Heart left ventricle (tissue), 16 donors: Measurements from ENCODE around the gene FAM222A. TPM values are rescaled to one million over a fixed set of nuclear protein-coding genes. Genes with fewer than 3 reads are reported as not detected.

Experiments
- ATAC-seq, 4 donors: fragments of 200-7000 bp; cut with Tn5 transposase; one replicate each; pipeline ENCODE4 v1.9.1; 2020 to 2022; ENCODE audit warnings: moderate library complexity in 4 of 4, mild to moderate bottlenecking in 3 of 4, moderate number of reproducible peaks in 1 of 4
- DNase-seq, 5 donors: peaks; one replicate each; pipeline ENCODE4 v3.0.0-alpha.2; 2020
- H3K27ac ChIP-seq, 12 donors: fragments of 200-600 bp; sonication (generic) in 4 of 12; one replicate each; pipeline versions ENCODE4 v1.5.0 to v1.8.0; 2016 to 2022; ENCODE audit warnings: mild to moderate bottlenecking in 2 of 12
- H3K27me3 ChIP-seq, 9 donors: fragments of 200-600 bp; sonication (generic) in 2 of 9; one replicate each; pipeline versions ENCODE4 v1.5.1 to v1.8.0; 2016 to 2022; ENCODE audit warnings: mild to moderate bottlenecking in 3 of 9
- H3K36me3 ChIP-seq, 9 donors: fragments of 200-600 bp; sonication (generic) in 2 of 9; one replicate each; pipeline versions ENCODE4 v1.5.0 to v1.8.0; 2018 to 2022; ENCODE audit warnings: mild to moderate bottlenecking in 2 of 9
- H3K4me1 ChIP-seq, 12 donors: fragments of 200-600 bp; sonication (generic) in 4 of 12; one replicate each; pipeline versions ENCODE4 v1.5.0 to v1.8.0; 2016 to 2022; ENCODE audit warnings: mild to moderate bottlenecking in 3 of 12
- H3K4me3 ChIP-seq, 12 donors: fragments of 200-600 bp; sonication (generic) in 4 of 12; one replicate each; pipeline versions ENCODE4 v1.5.0 to v1.8.0; 2017 to 2022; ENCODE audit warnings: mild to moderate bottlenecking in 9 of 12, moderate library complexity in 4 of 12
- H3K9me3 ChIP-seq, 12 donors: fragments of 200-600 bp; sonication (generic) in 4 of 12; one replicate each; pipeline versions ENCODE4 v1.5.0 to v1.8.0; 2016 to 2022; ENCODE audit warnings: mild to moderate bottlenecking in 1 of 12
- POLR2A ChIP-seq, 2 donors: fragments of 450-650 bp; IDR thresholded peaks; one replicate each; pipeline ENCODE4 v1.6.1; 2017; ENCODE audit warnings: antibody characterized with exemption in 2 of 2, mild to moderate bottlenecking in 2 of 2, moderate library complexity in 2 of 2
- WGBS, 4 donors: extraction: QIAGEN DNeasy Blood & Tissue Kit in 2 of 4; methylation state at CpG; one replicate each; pipeline versions ENCODE4 v1.1.5 to v1.1.7; 2013 to 2018; 5-methylcytosine and 5-hydroxymethylcytosine counted together
- intact Hi-C, 10 donors: fragments of 100-400 bp; cut with DNase I; formaldehyde crosslinking; loops; one replicate each; pipeline versions ENCODE4 v1.11.1 to v1.14.2; 2022
- polyA plus RNA-seq, 2 donors: library from polyadenylated mRNA; stranded (reverse); fragments of 200-250 nt; gene quantifications; one replicate each; pipeline ENCODE4 v1.2.3, GENCODE V29; 2013
- total RNA-seq, 9 donors: library from RNA; depleted of rRNA in 2 of 9; stranded (reverse); fragments of >200 nt in 2 of 9; fragmentation: NEBNext Ultra II Directional in 3 of 9; extraction: Animal tissue kit (Norgen Biotek cat#: 25700) in 3 of 9; gene quantifications; one replicate each; pipeline versions ENCODE4 v1.1.0 to v1.2.4, GENCODE V29; 2016 to 2023
- TF ChIP-seq, protein P1 (sequence below), 12 donors: fragments of 200-600 bp; sonication (generic) in 4 of 12; IDR thresholded peaks; one replicate each; pipeline versions ENCODE4 v1.5.0 to v1.8.0; 2018 to 2022; ENCODE audit warnings: antibody characterized with exemption in 12 of 12, mild to moderate bottlenecking in 5 of 12
- donor health status: ischemic (EF 13 %, LVEDD 7.1; RV severe dilation, severe dysfunction).
- donor health status: healthy with polysubstance abuse.
- donor health status: DM: no; HTN: yes; CAD: no.
- donor health status: DM: no; HTN: no; CAD: no.
- donor health status: ischemic (EF 25% LVEDD 6.9; RV normal size, moderate dysfunction).
- donor health status: ischemic (EF 25% LVEDD 5.7; RV mildly dilated, moderate dysfunction).
- donor health status: healthy.
- donor health status: DM: yes; HTN: yes; CAD: no.
- donor health status: ischemic (EF 35%, LVEDD 5.7; RV mildly dilated, moderate dysfunction).
- donor health status: nonischemic (EF 11% LVEDD 7.7; RV severe dilation, severe dysfunction).
- donor health status: DM: yes; HTN: yes; CAD: no.
- donor health status: PGD.
- donor health status: ischemic (EF 29% LVEDD 5.4; RV normal size, mild dysfunction).
- donor health status: nonischemic (EF 23%, LVEDD 6.1; RV moderate dilation, normal function).

Gene FAM222A
- total and polyA plus RNA-seq, 11 donors: 3.5 to 45.8 (median 10.2) TPM

DNA sequence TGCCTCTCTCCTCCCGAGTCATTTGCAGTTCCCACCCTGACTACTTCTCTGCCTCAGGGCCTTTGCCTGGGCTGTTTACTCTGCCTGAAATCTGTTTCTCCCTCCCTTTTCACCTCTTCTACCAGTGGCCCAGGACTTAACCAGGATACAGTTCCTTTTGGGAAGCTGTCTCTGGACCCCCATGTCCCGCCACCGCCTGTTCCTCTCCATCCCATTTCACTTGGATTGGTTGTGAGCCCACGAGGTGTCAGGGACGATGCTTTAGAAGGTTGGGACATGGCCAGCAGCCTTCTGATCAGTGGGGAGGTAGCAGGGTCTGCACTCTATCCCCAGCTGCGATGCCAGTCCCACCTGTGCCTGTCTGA lies 51.8 kb downstream of the FAM222A start:
- Histone ChIP-seq H3K27ac (no peak overlapping the region), H3K4me3 (no peak overlapping the region), H3K4me1 (peaks cover 0 to 8% (median 0%) of the 10 kb centered on the region in 12 donors), H3K27me3 (no peaks in the 10 kb centered on the region), H3K36me3 (peaks cover 0 to 9% (median 0%) of the 10 kb centered on the region in 9 donors), H3K9me3 (peaks cover 0 to 7% (median 0%) of the 10 kb centered on the region in 12 donors)
- TF ChIP-seq, protein P1, sequence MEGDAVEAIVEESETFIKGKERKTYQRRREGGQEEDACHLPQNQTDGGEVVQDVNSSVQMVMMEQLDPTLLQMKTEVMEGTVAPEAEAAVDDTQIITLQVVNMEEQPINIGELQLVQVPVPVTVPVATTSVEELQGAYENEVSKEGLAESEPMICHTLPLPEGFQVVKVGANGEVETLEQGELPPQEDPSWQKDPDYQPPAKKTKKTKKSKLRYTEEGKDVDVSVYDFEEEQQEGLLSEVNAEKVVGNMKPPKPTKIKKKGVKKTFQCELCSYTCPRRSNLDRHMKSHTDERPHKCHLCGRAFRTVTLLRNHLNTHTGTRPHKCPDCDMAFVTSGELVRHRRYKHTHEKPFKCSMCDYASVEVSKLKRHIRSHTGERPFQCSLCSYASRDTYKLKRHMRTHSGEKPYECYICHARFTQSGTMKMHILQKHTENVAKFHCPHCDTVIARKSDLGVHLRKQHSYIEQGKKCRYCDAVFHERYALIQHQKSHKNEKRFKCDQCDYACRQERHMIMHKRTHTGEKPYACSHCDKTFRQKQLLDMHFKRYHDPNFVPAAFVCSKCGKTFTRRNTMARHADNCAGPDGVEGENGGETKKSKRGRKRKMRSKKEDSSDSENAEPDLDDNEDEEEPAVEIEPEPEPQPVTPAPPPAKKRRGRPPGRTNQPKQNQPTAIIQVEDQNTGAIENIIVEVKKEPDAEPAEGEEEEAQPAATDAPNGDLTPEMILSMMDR (IDR thresholded peaks at IDR 0.05): no peak
- no peak for TF ChIP-seq POLR2A (IDR thresholded peaks at IDR 0.05)
- 89 to 92% (median 90%) methylated on average over 6 of the region's 6 CpGs for WGBS, 4 donors
- ATAC-seq (no peak), DNase-seq (no peak)
- intact Hi-C loops: no loop called here

DNA sequence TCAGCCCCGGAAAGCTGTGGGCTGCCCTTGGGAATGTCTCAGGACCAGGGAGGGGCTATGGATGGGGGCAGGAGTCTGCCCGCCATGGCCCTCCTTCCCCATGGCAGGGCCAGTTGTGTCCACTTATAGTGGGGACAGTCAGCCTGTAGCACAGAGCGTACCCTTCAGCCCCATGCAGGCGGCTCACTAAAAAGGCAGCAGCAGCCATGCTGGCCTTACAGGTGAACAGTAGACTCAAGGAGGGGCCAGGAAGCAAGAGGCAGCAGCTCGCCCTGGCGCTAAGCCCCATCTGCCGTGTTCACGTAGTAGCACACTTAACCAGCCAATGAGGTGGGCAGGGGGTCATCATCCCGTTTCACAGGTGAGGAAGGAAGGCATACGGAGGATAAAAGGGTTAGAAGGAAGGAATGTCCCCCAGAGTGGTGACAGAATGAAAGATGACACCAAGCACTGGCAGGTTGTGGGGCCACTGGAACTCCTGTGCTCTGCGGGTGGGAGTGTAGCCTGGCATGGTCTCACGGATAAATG lies 52.7 kb downstream of the FAM222A start:
- H3K27ac ChIP-seq: no peak overlapping the region
- DNase-seq: no peak
- ATAC-seq: no peak
- no peak overlapping the region for H3K4me3 ChIP-seq
- peaks cover 0 to 7% (median 0%) of the 10 kb centered on the region in 12 donors for H3K9me3 ChIP-seq
- no peaks in the 10 kb centered on the region for H3K27me3 ChIP-seq
- H3K36me3 ChIP-seq: peaks cover 0 to 9% (median 0%) of the 10 kb centered on the region in 9 donors
- TF ChIP-seq, protein P1 (IDR thresholded peaks at IDR 0.05): no peak
- no peak for TF ChIP-seq POLR2A (IDR thresholded peaks at IDR 0.05)
- intact Hi-C loops: no loop called here
- WGBS, 4 donors: 85 to 88% (median 87%) methylated on average over 11 to 12 of the region's 12 CpGs
- H3K4me1 ChIP-seq: no peaks in the 10 kb centered on the region

DNA sequence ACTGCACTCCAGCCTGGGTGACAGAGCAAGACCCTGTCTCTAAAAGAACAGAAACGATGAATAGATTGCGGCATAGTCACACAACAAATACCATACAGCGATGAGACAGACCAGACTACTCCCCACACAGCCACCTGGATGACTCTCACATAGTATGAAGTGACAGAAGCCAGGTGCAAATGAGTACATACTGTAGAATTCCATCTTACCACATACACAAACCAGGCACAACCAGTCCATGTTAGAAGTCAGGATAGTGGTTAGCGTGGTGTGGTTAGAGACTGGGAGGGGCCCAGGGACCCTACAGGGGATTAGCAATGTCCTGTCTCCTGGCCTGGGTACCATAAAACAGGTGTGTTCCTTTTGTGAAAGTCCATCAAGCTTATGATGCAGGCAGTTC lies 53.8 kb downstream of the FAM222A start:
- DNase-seq: no peak
- Histone ChIP-seq H3K27me3 (no peaks in the 10 kb centered on the region), H3K4me3 (no peak overlapping the region), H3K4me1 (no peaks in the 10 kb centered on the region), H3K9me3 (peaks cover 0 to 7% (median 0%) of the 10 kb centered on the region in 12 donors), H3K36me3 (peaks cover 0 to 9% (median 0%) of the 10 kb centered on the region in 9 donors), H3K27ac (no peak overlapping the region)
- TF ChIP-seq, protein P1 (IDR thresholded peaks at IDR 0.05): no peak
- no peak for TF ChIP-seq POLR2A (IDR thresholded peaks at IDR 0.05)
- ATAC-seq: no peak
- intact Hi-C loops: no loop called here
- WGBS, 4 donors: 93 to 96% (median 94%) methylated on average over 4 of the region's 4 CpGs

DNA sequence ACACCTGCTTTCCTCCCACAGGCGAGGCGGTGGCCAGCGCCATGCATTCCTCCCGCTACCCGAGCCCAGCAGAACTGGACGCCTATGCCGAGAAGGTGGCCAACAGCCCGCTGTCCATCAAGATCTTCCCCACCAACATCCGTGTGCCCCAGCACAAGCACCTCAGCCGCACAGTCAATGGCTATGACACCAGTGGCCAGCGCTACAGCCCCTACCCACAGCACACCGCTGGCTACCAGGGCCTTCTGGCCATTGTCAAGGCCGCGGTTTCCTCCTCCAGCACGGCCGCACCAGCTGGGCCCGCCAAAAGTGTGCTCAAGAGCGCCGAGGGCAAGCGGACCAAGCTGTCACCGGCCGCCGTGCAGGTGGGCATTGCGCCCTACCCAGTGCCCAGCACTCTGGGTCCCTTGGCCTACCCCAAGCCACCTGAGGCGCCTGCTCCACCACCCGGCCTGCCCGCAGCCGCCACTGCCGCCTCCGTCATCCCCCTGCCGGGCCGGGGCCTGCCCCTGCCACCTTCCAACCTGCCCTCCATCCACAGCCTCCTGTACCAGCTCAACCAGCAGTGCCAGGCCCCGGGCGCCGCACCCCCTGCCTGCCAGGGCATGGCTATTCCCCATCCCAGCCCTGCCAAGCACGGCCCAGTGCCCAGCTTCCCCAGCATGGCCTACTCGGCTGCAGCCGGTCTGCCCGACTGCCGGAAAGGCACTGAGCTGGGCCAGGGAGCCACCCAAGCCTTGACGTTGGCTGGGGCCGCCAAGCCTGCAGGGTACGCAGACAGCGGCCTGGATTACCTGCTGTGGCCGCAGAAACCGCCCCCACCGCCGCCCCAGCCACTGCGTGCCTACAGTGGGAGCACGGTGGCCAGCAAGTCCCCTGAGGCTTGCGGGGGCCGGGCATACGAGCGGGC lies 54.6 kb downstream of the FAM222A start:
- no peak for DNase-seq
- Histone ChIP-seq H3K27ac (no peak overlapping the region), H3K4me1 (peaks cover 0 to 6% (median 0%) of the 10 kb centered on the region in 12 donors), H3K36me3 (peaks cover 0 to 9% (median 0%) of the 10 kb centered on the region in 9 donors), H3K27me3 (no peaks in the 10 kb centered on the region), H3K4me3 (no peak overlapping the region), H3K9me3 (peaks cover 0 to 5% (median 0%) of the 10 kb centered on the region in 12 donors)
- intact Hi-C loops: no loop called here
- TF ChIP-seq, protein P1 (IDR thresholded peaks at IDR 0.05): no peak
- no peak for TF ChIP-seq POLR2A (IDR thresholded peaks at IDR 0.05)
- ATAC-seq: no peak
- 95 to 98% (median 96%) methylated on average over 42 to 54 of the region's 54 CpGs for WGBS, 4 donors
